Ovary (tissue), 3 donors: ENCODE measurements around the gene MRI1.

Source experiments
- EP300 ChIP-seq: sonication (generic); formaldehyde crosslinking; IDR thresholded peaks from one replicate; pipeline ENCODE4 v1.6.1; 2017; ENCODE audit warnings: antibody characterized with exemption
- TF ChIP-seq, protein P1 (sequence below), 3 donors: fragments of 450-650 bp in 2 of 3; fragments of 200-600 bp in 1 of 3; IDR thresholded peaks; one replicate each; pipeline versions ENCODE4 v1.5.1 to v1.8.0; 2016 to 2022; ENCODE audit warnings: antibody characterized with exemption in 3 of 3, mild to moderate bottlenecking in 1 of 3
- donor health status: DM: no; HTN: no; CAD: no.

DNA sequence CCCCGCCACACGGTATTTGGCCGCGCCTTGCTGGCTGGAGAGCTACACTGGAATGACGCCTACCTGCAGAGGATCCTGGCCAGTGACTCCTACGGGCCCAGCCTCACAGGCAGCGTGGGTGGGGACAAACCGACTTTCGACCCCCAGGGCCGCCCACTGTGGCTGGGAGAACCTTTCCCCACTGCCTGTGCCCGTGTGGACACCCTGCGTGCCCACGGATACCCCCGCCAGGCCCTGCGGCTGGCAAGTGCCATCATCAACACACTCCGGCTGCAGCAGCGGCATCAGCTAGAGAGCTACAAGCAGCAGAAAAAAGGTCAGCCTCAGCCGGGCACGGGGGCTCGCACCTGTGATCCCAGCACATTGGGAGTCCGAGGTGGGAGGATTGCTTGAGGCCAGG is 50.2 kb downstream of the MRI1 start:
- TF ChIP-seq EP300, result no peak
- TF ChIP-seq, protein P1, sequence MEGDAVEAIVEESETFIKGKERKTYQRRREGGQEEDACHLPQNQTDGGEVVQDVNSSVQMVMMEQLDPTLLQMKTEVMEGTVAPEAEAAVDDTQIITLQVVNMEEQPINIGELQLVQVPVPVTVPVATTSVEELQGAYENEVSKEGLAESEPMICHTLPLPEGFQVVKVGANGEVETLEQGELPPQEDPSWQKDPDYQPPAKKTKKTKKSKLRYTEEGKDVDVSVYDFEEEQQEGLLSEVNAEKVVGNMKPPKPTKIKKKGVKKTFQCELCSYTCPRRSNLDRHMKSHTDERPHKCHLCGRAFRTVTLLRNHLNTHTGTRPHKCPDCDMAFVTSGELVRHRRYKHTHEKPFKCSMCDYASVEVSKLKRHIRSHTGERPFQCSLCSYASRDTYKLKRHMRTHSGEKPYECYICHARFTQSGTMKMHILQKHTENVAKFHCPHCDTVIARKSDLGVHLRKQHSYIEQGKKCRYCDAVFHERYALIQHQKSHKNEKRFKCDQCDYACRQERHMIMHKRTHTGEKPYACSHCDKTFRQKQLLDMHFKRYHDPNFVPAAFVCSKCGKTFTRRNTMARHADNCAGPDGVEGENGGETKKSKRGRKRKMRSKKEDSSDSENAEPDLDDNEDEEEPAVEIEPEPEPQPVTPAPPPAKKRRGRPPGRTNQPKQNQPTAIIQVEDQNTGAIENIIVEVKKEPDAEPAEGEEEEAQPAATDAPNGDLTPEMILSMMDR (IDR thresholded peaks at IDR 0.05), result no peak
